Endothelial cell of umbilical vein (primary cell): Measurements from ENCODE around the gene GLDC. TPM values are rescaled to one million over a fixed set of nuclear protein-coding genes. Genes with fewer than 3 reads are reported as not detected.
"Not testable (repeated sequence)": the region's sequence is repeated elsewhere in the genome, so short reads cannot be mapped to it uniquely, and the experiment has no call there.

Experiments
- BruUV-seq: library from RNA; stranded (reverse); fragments of 400-500 nt; replicated peaks from 2 replicates; lab custom pipeline; 2021; lab: Mats Ljungman, UMichigan
- CTCF ChIA-PET: fragments of 300-600, 350-600 bp; sonication (Branson Sonifier 250); formaldehyde crosslinking; loops from one replicate; lab custom pipeline; 2021; ENCODE audit warnings: antibody characterized with exemption, inconsistent platforms; lab: Charles Lee
- POLR2A ChIA-PET: fragments of 300-600, 350-600 bp; sonication (Branson Sonifier 250); formaldehyde crosslinking; loops from one replicate; lab custom pipeline; 2021; ENCODE audit warnings: antibody characterized with exemption, inconsistent platforms; lab: Charles Lee
- DNase-seq: peaks from one replicate; pipeline ENCODE4 v3.0.0-alpha.2; 2011; ENCODE audit warnings: low read depth, low spot score
- FAIRE-seq: peaks from 2 replicates; lab custom pipeline; 2011; peaks lifted over from hg19 to GRCh38; lab: Jason Lieb, UNC
- H2AFZ ChIP-seq: 2 replicates; pipeline ENCODE4 v1.6.0; 2012; ENCODE audit warnings: low read depth, low read length, control low read depth, inconsistent platforms
- H3K27ac ChIP-seq: 2 replicates; pipeline ENCODE4 v1.5.1; 2011; ENCODE audit warnings: low read depth, mild to moderate bottlenecking, control low read depth, low read length, moderate library complexity; ENCODE audit not compliant: insufficient read depth
- H3K27me3 ChIP-seq, 2 experiments: 2 replicates each; pipeline versions ENCODE4 v1.6.0 to v1.6.1; 2011; ENCODE audit warnings: low read length in 2 of 2, mixed read lengths in 1 of 2; ENCODE audit not compliant: control insufficient read depth in 2 of 2, insufficient read depth in 2 of 2
- H3K36me3 ChIP-seq, 2 experiments: 2 replicates in 1 of 2; 3 replicates in 1 of 2; pipeline ENCODE4 v1.5.1; 2011; ENCODE audit warnings: low read length in 2 of 2, mild to moderate bottlenecking in 1 of 2, moderate library complexity in 1 of 2; ENCODE audit not compliant: control insufficient read depth in 2 of 2, insufficient read depth in 2 of 2; ENCODE audit errors: extremely low read depth in 1 of 2
- H3K4me1 ChIP-seq: 3 replicates; pipeline ENCODE4 v1.5.1; 2011; ENCODE audit warnings: mild to moderate bottlenecking, low read length; ENCODE audit not compliant: control insufficient read depth, insufficient read depth; ENCODE audit errors: extremely low read depth
- H3K4me2 ChIP-seq: 2 replicates; pipeline ENCODE4 v1.6.1; 2011; ENCODE audit warnings: low read length, control low read depth, mixed read lengths; ENCODE audit not compliant: insufficient read depth
- H3K4me3 ChIP-seq, 3 experiments: fragments of 200-600 bp in 1 of 3; sonication (generic), shearing (Covaris generic) in 1 of 3; replicated peaks in 1 of 3; 2 replicates each; pipeline ENCODE4 v1.5.1; 2011 to 2016; ENCODE audit warnings: control low read depth in 3 of 3, low read length in 3 of 3, mild to moderate bottlenecking in 2 of 3, inconsistent platforms in 1 of 3, low read depth in 1 of 3, moderate library complexity in 1 of 3; ENCODE audit not compliant: insufficient read depth in 1 of 3
- H3K79me2 ChIP-seq: 2 replicates; pipeline ENCODE4 v1.6.0; 2012; ENCODE audit warnings: low read length, inconsistent platforms; ENCODE audit not compliant: control insufficient read depth, insufficient read depth
- H3K9ac ChIP-seq: replicated peaks from 2 replicates; pipeline ENCODE3; 2011; ENCODE audit warnings: low read length, control low read depth; ENCODE audit not compliant: insufficient read depth; ENCODE audit errors: extremely low read depth
- H3K9me1 ChIP-seq: replicated peaks from 3 replicates; pipeline ENCODE4 v1.6.0; 2011; ENCODE audit warnings: mild to moderate bottlenecking, low read length; ENCODE audit not compliant: control insufficient read depth, insufficient read depth; ENCODE audit errors: extremely low read depth
- H3K9me3 ChIP-seq: replicated peaks from 2 replicates; pipeline ENCODE4 v1.5.1; 2012; ENCODE audit warnings: low read length, inconsistent platforms; ENCODE audit not compliant: control insufficient read depth, insufficient read depth
- H4K20me1 ChIP-seq: replicated peaks from 2 replicates; pipeline ENCODE3; 2011; ENCODE audit warnings: mild to moderate bottlenecking, low read length; ENCODE audit not compliant: control insufficient read depth, insufficient read depth; ENCODE audit errors: extremely low read depth
- EZH2 ChIP-seq: IDR thresholded peaks from 2 replicates; pipeline ENCODE4 v1.6.1; 2012; ENCODE audit warnings: borderline replicate concordance, low read depth, mild to moderate bottlenecking, moderate library complexity, low read length, inconsistent platforms; ENCODE audit not compliant: severe bottlenecking
- FOS ChIP-seq: IDR thresholded peaks from 2 replicates; pipeline ENCODE4 v1.6.1; 2011; ENCODE audit warnings: mild to moderate bottlenecking, low read length, moderate library complexity, borderline replicate concordance; ENCODE audit not compliant: insufficient read depth
- GATA2 ChIP-seq: IDR thresholded peaks from 2 replicates; pipeline ENCODE4 v1.7.0; 2011; ENCODE audit warnings: low read depth, mild to moderate bottlenecking, moderate library complexity, mixed read lengths, low read length; ENCODE audit not compliant: insufficient read length, insufficient read depth
- JUN ChIP-seq: IDR thresholded peaks from 2 replicates; pipeline ENCODE4 v1.6.1; 2011; ENCODE audit warnings: borderline replicate concordance, low read depth; ENCODE audit not compliant: insufficient read length, insufficient read depth
- MYC ChIP-seq: IDR thresholded peaks from one replicate; pipeline ENCODE4 v1.6.1; 2011; ENCODE audit warnings: mild to moderate bottlenecking, low read depth, low read length
- POLR2A ChIP-seq: IDR thresholded peaks from 2 replicates; pipeline ENCODE4 v1.6.1; 2012; ENCODE audit warnings: low read depth, mild to moderate bottlenecking, control low read depth, low read length
- POLR2AphosphoS5 ChIP-seq: IDR thresholded peaks from 2 replicates; pipeline ENCODE4 v1.6.1; 2012; ENCODE audit warnings: low read depth, mild to moderate bottlenecking, control low read depth, low read length, moderate library complexity; ENCODE audit not compliant: insufficient read depth
- dilution Hi-C: fragments of 300-500 bp; cut with MboI; formaldehyde crosslinking; loops from one replicate; pipeline ENCODE4 v1.15.0; 2019; ENCODE audit warnings: low sequenced_read_pairs; ENCODE audit not compliant: extremely low pct_ligation_motif_present
- intact Hi-C: fragments of 100-400 bp; cut with micrococcal nuclease; formaldehyde crosslinking; loops from one replicate; pipeline ENCODE4 v1.10.0; 2022
- polyA plus RNA-seq, 4 experiments: library from polyadenylated mRNA; depleted of rRNA in 3 of 4; stranded (reverse) in 3 of 4; unstranded in 1 of 4; fragments of >200 nt; gene quantifications; 2 replicates each; pipeline versions ENCODE4 v1.2.1 to v1.2.3, GENCODE V29; 2011 to 2012; ENCODE audit warnings: missing spikeins in 1 of 4
- total RNA-seq: library from RNA; stranded (reverse); gene quantifications from 2 replicates; pipeline ENCODE4 v1.2.3, GENCODE V29; 2021
- TF ChIP-seq, protein P1 (sequence below): IDR thresholded peaks from 2 replicates; pipeline ENCODE4 v1.6.1; 2011; ENCODE audit not compliant: insufficient read depth, insufficient read length
- TF ChIP-seq, protein P2 (sequence below), 2 donors: IDR thresholded peaks; 1 replicate in 1 of 2; 2 replicates in 1 of 2; pipeline ENCODE4 v1.5.1; 2011; ENCODE audit warnings: low read length in 2 of 2, mild to moderate bottlenecking in 2 of 2, moderate library complexity in 2 of 2, control low read depth in 1 of 2, inconsistent platforms in 1 of 2, low read depth in 1 of 2; ENCODE audit not compliant: insufficient read depth in 1 of 2; ENCODE audit errors: extremely low read depth in 1 of 2

GLDC gene
- total and polyA plus RNA-seq, 2 donors (not counting 3 experiments of a cell fraction or from before 2014, with no cell fraction given), result 1.8 to 2.6 TPM

DNA sequence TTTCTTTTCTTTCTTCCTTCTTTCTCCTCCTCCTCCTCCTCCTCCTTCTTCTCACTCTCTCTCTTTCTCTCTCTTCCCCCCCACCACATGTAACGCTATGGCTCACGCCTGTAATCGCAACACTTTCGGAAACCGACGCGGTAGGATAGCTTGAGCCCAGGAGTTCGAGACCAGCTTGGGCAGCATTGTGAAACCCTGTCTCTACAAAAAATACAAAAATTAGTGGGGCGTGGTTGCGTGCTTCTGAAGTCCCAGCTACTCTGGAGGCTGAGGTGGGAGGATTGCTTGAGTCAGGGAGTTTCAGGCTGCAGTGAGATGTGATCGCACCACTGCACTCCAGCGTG is 736 bp upstream of the GLDC start:
- dilution Hi-C loops (no loop called here), intact Hi-C loops (loop anchor here (5.0 kb wide), 1 partner anchor 36 kb away; no protein-coding TSS in a partner anchor)
- DNase-seq, result no peak
- ChIA-PET POLR2A (no interaction called here), CTCF (interaction anchor here (0.7 to 1.6 kb wide), 3 partner anchors 9 to 288 kb away, joined by 3 to 7 read pairs (median 5); no protein-coding TSS in a partner anchor)
- Histone ChIP-seq H3K27ac (no peak overlapping the region), H4K20me1 (no peaks in the 10 kb centered on the region), H3K4me3 (peak overlapping the region in 1 of 3 experiments; percentile 78), H3K9ac (no peak overlapping the region), H3K9me3 (no peaks in the 10 kb centered on the region), H3K27me3 (peaks cover 36 to 44% of the 10 kb centered on the region in 2 experiments), H3K4me1 (peaks cover 3% of the 10 kb centered on the region), H3K4me2 (peak overlapping the region; percentile 86), H3K79me2 (no peaks in the 10 kb centered on the region), H3K9me1 (no peaks in the 10 kb centered on the region), H3K36me3 (no peaks in the 10 kb centered on the region), H2AFZ (peak overlapping the region; percentile 31)
- TF ChIP-seq GATA2, result no peak
- no peak for TF ChIP-seq FOS
- no peak for TF ChIP-seq POLR2A
- no peak for TF ChIP-seq JUN
- TF ChIP-seq EZH2, result no peak
- TF ChIP-seq MYC, result no peak
- TF ChIP-seq, protein P1, sequence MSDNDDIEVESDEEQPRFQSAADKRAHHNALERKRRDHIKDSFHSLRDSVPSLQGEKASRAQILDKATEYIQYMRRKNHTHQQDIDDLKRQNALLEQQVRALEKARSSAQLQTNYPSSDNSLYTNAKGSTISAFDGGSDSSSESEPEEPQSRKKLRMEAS, result no peak
- TF ChIP-seq, protein P2, sequence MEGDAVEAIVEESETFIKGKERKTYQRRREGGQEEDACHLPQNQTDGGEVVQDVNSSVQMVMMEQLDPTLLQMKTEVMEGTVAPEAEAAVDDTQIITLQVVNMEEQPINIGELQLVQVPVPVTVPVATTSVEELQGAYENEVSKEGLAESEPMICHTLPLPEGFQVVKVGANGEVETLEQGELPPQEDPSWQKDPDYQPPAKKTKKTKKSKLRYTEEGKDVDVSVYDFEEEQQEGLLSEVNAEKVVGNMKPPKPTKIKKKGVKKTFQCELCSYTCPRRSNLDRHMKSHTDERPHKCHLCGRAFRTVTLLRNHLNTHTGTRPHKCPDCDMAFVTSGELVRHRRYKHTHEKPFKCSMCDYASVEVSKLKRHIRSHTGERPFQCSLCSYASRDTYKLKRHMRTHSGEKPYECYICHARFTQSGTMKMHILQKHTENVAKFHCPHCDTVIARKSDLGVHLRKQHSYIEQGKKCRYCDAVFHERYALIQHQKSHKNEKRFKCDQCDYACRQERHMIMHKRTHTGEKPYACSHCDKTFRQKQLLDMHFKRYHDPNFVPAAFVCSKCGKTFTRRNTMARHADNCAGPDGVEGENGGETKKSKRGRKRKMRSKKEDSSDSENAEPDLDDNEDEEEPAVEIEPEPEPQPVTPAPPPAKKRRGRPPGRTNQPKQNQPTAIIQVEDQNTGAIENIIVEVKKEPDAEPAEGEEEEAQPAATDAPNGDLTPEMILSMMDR (IDR thresholded peaks at IDR 0.05; ENCODE audit: extremely low read depth in 1 of 2, insufficient read depth in 1 of 2, low read depth in 1 of 2, low read length in 2 of 2), result no peak
- TF ChIP-seq POLR2AphosphoS5, result no peak
- BruUV-seq, result no TSS peak
- peak; percentile 72 for FAIRE-seq

DNA sequence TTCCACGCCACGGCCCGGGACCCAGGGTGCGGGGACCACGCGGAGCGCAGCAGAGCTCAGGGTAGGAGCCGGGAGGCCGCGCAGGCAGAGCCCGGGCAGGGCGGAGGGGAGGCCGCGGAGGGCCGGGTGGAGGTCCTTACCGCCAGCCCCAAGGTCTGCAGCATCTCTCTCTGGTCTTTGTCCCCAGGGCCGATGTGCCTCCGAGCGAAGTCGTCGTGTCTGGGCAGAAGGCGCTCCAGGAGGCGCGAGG is 499 bp downstream of the GLDC start:
- POLR2A ChIA-PET, FAIRE-seq, dilution Hi-C loops, H3K9ac ChIP-seq, H3K9me3 ChIP-seq, H3K4me1 ChIP-seq, H4K20me1 ChIP-seq, H3K79me2 ChIP-seq, H3K27ac ChIP-seq, H3K9me1 ChIP-seq, H2AFZ ChIP-seq, BruUV-seq, H3K36me3 ChIP-seq: not testable (repeated sequence)
- intact Hi-C loops, result loop anchor here (5.0 kb wide), 1 partner anchor 37 kb away; no protein-coding TSS in a partner anchor
- peak overlapping the region; percentile 86 for H3K4me2 ChIP-seq
- peaks cover 37 to 46% of the 10 kb centered on the region in 2 experiments for H3K27me3 ChIP-seq
- peak overlapping the region in 1 of 3 experiments; percentile 20 for H3K4me3 ChIP-seq
- peak; percentile 12 for DNase-seq
- CTCF ChIA-PET, result interaction anchor here (1.2 kb wide), 1 partner anchor 60 kb away, joined by 3 read pairs; no protein-coding TSS in a partner anchor
